ENCODE results near the gene SH3RF1.

SH3RF1 gene

GRCh38 chr4:169124661-169125060, 146.1 kb downstream of the SH3RF1 start:
- no peak for DNase-seq

GRCh38 chr4:169122422-169122821, 148.3 kb downstream of the SH3RF1 start:
- no peak for DNase-seq

GRCh38 chr4:169121861-169122382, 148.8 kb downstream of the SH3RF1 start:
- no peak for DNase-seq

GRCh38 chr4:169120624-169121023, 150.1 kb downstream of the SH3RF1 start:
- DNase-seq, result no peak

GRCh38 chr4:169119536-169119935, 151.2 kb downstream of the SH3RF1 start:
- no peak for DNase-seq

GRCh38 chr4:169117591-169118081, 153.1 kb downstream of the SH3RF1 start:
- no peak for DNase-seq

GRCh38 chr4:169116270-169116901, 154.4 kb downstream of the SH3RF1 start:
- DNase-seq, result no peak

- no peak for DNase-seq
Measured at GRCh38 chr4:169115897-169116254, 154.9 kb downstream of the SH3RF1 start.

- no peak for DNase-seq
Measured at GRCh38 chr4:169115144-169115896, 155.4 kb downstream of the SH3RF1 start.

- no peak for DNase-seq
Measured at GRCh38 chr4:169114341-169114974, 156.3 kb downstream of the SH3RF1 start.

- no peak for DNase-seq
Measured at GRCh38 chr4:169110633-169111032, 160.1 kb downstream of the SH3RF1 start.

GRCh38 chr4:169109035-169109675, 161.6 kb downstream of the SH3RF1 start:
- no peak for DNase-seq

- DNase-seq, result no peak
Measured at GRCh38 chr4:169108303-169108702, 162.5 kb downstream of the SH3RF1 start.

- no peak for DNase-seq
Measured at GRCh38 chr4:169107528-169107927, 163.2 kb downstream of the SH3RF1 start.

GRCh38 chr4:169106696-169107229, 164.0 kb downstream of the SH3RF1 start:
- no peak for DNase-seq

GRCh38 chr4:169105620-169106019, 165.1 kb downstream of the SH3RF1 start:
- no peak for DNase-seq

GRCh38 chr4:169103966-169104412, 166.8 kb downstream of the SH3RF1 start:
- no peak for DNase-seq

GRCh38 chr4:169102026-169102425, 168.7 kb downstream of the SH3RF1 start:
- no peak for DNase-seq

GRCh38 chr4:169100670-169101101, 170.1 kb downstream of the SH3RF1 start:
- DNase-seq, result no peak

GRCh38 chr4:169099771-169100180, 171.0 kb downstream of the SH3RF1 start:
- no peak for DNase-seq

GRCh38 chr4:169098969-169099690, 171.6 kb downstream of the SH3RF1 start:
- no peak for DNase-seq

GRCh38 chr4:169098532-169098931, 172.2 kb downstream of the SH3RF1 start:
- DNase-seq, result no peak

Data from NCI-H748 treated with DMSO at 0.1 percent for 48 hours (cell line).